Body of pancreas (tissue), 4 donors: Measurements from ENCODE around the gene ROR1.

Source experiments
- CTCF ChIP-seq, 7 experiments: fragments of 450-650 bp in 4 of 7; fragments of 200-600 bp in 3 of 7; sonication (generic) in 3 of 7; IDR thresholded peaks; one replicate each; pipeline ENCODE4 v1.5.1; 2016 to 2019; ENCODE audit warnings: antibody characterized with exemption in 7 of 7
- POLR2A ChIP-seq, 3 donors: fragments of 450-650 bp; IDR thresholded peaks; one replicate each; pipeline ENCODE4 v1.6.1; 2016; ENCODE audit warnings: antibody characterized with exemption in 3 of 3, mild to moderate bottlenecking in 2 of 3

- no peak for TF ChIP-seq CTCF (IDR thresholded peaks at IDR 0.05)
- no peak for TF ChIP-seq POLR2A (IDR thresholded peaks at IDR 0.05)
Observed at GRCh38 chr1:64121766-64122385, 348.1 kb downstream of the ROR1 start.
